ENCODE results near the gene LHFPL5. TPM values are rescaled to one million over a fixed set of nuclear protein-coding genes. Genes with fewer than 3 reads are reported as not detected.

The LHFPL5 gene
- total and polyA plus RNA-seq, 2 of the 13 experiments (the other 11 are each of a cell fraction or from before 2014, with no cell fraction given): 0.03 TPM; not detected in 1

DNA sequence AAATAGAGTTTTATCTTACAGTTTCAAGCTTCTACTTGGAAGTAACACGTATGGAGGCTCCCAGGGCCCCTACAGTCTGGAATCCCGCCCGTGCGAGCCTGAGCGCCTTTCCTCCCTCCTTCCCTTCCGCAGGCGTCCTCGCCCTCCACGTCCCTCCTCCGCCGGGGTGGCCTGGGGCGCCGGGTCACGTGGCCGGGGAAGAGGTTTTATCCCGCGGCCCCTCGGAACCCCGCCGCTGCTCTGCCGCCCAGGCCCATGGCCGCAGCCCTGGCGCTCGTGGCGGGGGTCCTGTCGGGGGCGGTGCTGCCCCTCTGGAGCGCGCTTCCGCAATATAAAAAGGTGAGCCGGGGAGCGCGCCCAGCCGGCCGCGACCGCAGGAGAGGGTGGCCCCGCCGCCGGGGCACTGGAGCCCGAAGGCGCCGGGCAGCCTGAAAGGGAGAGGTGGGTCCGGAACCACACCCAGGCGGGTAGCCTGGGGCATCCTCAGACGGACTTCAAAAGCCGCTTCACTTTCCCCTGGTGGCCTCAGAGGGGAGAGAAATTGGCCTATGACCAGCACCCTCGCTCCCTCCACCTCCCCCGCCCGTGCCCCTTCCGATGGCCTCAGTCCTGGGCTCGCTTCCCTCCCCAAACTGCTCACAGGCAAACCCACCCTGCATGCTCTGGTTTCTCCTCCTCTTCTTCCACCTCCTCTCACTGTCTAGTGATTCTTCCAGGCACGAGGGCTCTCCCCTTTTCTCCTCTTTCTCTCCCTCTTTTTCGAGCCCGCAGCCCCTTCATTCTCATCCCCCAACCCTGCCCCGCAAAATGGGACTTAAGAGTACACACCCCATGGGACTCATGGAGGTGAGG lies 28.6 kb upstream of the LHFPL5 start, which contains the start of gene CLPSL2 (continued):
- TF ChIP-seq, protein P1, sequence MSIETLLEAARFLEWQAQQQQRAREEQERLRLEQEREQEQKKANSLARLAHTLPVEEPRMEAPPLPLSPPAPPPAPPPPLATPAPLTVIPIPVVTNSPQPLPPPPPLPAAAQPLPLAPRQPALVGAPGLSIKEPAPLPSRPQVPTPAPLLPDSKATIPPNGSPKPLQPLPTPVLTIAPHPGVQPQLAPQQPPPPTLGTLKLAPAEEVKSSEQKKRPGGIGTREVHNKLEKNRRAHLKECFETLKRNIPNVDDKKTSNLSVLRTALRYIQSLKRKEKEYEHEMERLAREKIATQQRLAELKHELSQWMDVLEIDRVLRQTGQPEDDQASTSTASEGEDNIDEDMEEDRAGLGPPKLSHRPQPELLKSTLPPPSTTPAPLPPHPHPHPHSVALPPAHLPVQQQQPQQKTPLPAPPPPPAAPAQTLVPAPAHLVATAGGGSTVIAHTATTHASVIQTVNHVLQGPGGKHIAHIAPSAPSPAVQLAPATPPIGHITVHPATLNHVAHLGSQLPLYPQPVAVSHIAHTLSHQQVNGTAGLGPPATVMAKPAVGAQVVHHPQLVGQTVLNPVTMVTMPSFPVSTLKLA (IDR thresholded peaks at IDR 0.05): no peak
- TF ChIP-seq, protein P2, sequence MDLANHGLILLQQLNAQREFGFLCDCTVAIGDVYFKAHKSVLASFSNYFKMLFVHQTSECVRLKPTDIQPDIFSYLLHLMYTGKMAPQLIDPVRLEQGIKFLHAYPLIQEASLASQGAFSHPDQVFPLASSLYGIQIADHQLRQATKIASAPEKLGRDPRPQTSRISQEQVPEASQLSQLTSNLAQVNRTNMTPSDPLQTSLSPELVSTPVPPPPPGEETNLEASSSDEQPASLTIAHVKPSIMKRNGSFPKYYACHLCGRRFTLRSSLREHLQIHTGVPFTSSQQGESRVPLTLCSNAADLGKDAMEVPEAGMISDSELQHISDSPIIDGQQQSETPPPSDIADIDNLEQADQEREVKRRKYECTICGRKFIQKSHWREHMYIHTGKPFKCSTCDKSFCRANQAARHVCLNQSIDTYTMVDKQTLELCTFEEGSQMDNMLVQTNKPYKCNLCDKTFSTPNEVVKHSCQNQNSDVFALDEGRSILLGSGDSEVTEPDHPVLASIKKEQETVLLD (CRISPR knock-in tag; IDR thresholded peaks at IDR 0.05; ENCODE audit: low read depth): no peak
- TF ChIP-seq, protein P3, sequence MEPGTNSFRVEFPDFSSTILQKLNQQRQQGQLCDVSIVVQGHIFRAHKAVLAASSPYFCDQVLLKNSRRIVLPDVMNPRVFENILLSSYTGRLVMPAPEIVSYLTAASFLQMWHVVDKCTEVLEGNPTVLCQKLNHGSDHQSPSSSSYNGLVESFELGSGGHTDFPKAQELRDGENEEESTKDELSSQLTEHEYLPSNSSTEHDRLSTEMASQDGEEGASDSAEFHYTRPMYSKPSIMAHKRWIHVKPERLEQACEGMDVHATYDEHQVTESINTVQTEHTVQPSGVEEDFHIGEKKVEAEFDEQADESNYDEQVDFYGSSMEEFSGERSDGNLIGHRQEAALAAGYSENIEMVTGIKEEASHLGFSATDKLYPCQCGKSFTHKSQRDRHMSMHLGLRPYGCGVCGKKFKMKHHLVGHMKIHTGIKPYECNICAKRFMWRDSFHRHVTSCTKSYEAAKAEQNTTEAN (CRISPR knock-in tag; conservative IDR thresholded peaks at IDR 0.05): no peak

DNA sequence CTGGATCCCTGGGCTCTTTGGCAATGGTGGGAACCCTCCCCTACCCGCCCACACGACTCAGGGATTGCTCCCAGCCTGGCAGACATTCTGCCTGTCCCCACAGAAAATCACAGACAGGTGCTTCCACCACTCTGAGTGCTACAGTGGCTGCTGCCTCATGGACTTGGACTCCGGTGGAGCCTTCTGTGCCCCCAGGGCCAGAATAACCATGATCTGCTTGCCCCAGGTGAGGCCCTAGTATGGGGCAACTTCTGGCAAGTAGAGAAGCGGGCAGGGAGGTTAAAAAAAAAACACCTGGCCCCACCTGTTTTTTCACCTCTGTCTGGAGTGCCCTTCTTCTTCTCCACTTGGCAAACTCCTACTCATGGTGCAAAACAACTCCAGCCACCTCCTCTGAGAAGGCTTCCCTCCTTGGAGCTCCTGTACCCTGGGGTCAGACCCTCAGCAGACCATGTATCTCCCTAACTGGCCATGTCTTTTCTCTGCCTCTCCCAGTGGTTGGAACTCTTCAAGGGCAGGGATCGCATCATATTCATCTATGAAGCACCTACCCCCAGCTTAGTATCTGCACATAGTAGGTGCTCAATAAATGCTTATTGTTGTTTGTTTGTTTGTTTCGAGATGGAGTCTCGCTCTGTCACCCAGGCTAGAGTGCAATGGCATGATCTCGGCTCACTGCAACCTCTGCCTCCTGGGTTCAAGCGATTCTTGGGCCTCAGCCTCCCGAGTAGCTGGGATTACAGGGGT lies 27.6 kb upstream of the LHFPL5 start:
- no peak overlapping the region for H3K27ac ChIP-seq (ENCODE audit: extremely low read length, insufficient read depth, low read length)
- POLR2A ChIA-PET: no interaction called here
- peaks cover 11 to 50% of the 10 kb centered on the region in 2 experiments for H3K27me3 ChIP-seq (ENCODE audit: control insufficient read depth in 1 of 2, insufficient read depth in 2 of 2, low read length in 2 of 2)
- H3K9ac ChIP-seq (ENCODE audit: insufficient read depth, low read depth, low read length): no peak overlapping the region
- peak; percentile 15; the same call in 1 of the 3 replicates for ATAC-seq
- no TSS peak for BruUV-seq (replicated peaks)
- no peaks in the 10 kb centered on the region for H3K36me3 ChIP-seq (replicated peaks in 1 of 2; ENCODE audit: control insufficient read depth in 1 of 2, insufficient read depth in 2 of 2, low read length in 2 of 2)
- no peaks in the 10 kb centered on the region for H4K20me1 ChIP-seq (ENCODE audit: insufficient read depth, low read length)
- H3K4me1 ChIP-seq (ENCODE audit: insufficient read depth, low read length): peaks cover 6% of the 10 kb centered on the region
- 67% methylated on average over 10 of the region's 10 CpGs for WGBS (ENCODE audit: low lambda C conversion rate)
- no peaks in the 10 kb centered on the region for H3K79me2 ChIP-seq (ENCODE audit: insufficient read depth, low read length)
- no peak for DNase-seq (ENCODE audit: low spot score)
- no peak overlapping the region for H3K4me3 ChIP-seq (replicated peaks in 1 of 3; ENCODE audit: insufficient read depth in 1 of 3, low read depth in 2 of 3, low read length in 3 of 3)
- intact Hi-C loops (cut with micrococcal nuclease; ENCODE audit: unreplicated experiment) (no loop called here), in situ Hi-C loops (cut with HindIII; ENCODE audit: extremely low pct_ligation_motif_present, low pct_unique_long_range_greater_than_20kb) (no loop called here)
- no peak for FAIRE-seq
- H3K9me3 ChIP-seq (ENCODE audit: low read length): no peaks in the 10 kb centered on the region
- CTCF ChIA-PET (ENCODE audit: low intra/inter-chr PET ratio, low total read pairs): no interaction called here
- H2AFZ ChIP-seq (ENCODE audit: low read length): no peak overlapping the region
- no peak overlapping the region for H3K4me2 ChIP-seq (ENCODE audit: low read depth, low read length)
- TF ChIP-seq ZNF354B (CRISPR knock-in tag; IDR thresholded peaks at IDR 0.05) (no peak), ZNF629 (CRISPR knock-in tag; conservative IDR thresholded peaks at IDR 0.05) (no peak), JUN (CRISPR knock-in tag; IDR thresholded peaks at IDR 0.05) (no peak), NFIC (IDR thresholded peaks at IDR 0.05; ENCODE audit: low read length) (no peak)
- TF ChIP-seq, protein P4, sequence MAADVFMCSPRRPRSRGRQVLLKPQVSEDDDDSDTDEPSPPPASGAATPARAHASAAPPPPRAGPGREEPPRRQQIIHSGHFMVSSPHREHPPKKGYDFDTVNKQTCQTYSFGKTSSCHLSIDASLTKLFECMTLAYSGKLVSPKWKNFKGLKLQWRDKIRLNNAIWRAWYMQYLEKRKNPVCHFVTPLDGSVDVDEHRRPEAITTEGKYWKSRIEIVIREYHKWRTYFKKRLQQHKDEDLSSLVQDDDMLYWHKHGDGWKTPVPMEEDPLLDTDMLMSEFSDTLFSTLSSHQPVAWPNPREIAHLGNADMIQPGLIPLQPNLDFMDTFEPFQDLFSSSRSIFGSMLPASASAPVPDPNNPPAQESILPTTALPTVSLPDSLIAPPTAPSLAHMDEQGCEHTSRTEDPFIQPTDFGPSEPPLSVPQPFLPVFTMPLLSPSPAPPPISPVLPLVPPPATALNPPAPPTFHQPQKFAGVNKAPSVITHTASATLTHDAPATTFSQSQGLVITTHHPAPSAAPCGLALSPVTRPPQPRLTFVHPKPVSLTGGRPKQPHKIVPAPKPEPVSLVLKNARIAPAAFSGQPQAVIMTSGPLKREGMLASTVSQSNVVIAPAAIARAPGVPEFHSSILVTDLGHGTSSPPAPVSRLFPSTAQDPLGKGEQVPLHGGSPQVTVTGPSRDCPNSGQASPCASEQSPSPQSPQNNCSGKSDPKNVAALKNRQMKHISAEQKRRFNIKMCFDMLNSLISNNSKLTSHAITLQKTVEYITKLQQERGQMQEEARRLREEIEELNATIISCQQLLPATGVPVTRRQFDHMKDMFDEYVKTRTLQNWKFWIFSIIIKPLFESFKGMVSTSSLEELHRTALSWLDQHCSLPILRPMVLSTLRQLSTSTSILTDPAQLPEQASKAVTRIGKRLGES (CRISPR knock-in tag; IDR thresholded peaks at IDR 0.05; ENCODE audit: borderline replicate concordance): no peak
- TF ChIP-seq, protein P5, sequence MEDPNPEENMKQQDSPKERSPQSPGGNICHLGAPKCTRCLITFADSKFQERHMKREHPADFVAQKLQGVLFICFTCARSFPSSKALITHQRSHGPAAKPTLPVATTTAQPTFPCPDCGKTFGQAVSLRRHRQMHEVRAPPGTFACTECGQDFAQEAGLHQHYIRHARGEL (CRISPR knock-in tag; IDR thresholded peaks at IDR 0.05): no peak
